DOHH2 (cell line): ENCODE data around the gene SLC43A2.
"Not testable (repeated sequence)": the region's sequence is repeated elsewhere in the genome, so short reads cannot be mapped to it uniquely, and the experiment has no call there.

Source experiments
- H3F3A ChIP-seq: fragments of 200-600 bp; sonication (generic), shearing (Covaris generic); 2 replicates; pipeline ENCODE4 v1.6.0; 2016; ENCODE audit warnings: antibody characterized with exemption, mild to moderate bottlenecking; ENCODE audit not compliant: control insufficient read depth, insufficient read depth
- H3K27ac ChIP-seq: fragments of 200-600 bp; sonication (generic); 2 replicates; pipeline ENCODE4 v1.5.1; 2014; ENCODE audit warnings: low read depth, mild to moderate bottlenecking, low read length, moderate library complexity
- H3K27me3 ChIP-seq: fragments of 200-600 bp; sonication (generic); 2 replicates; pipeline ENCODE4 v1.6.1; 2014; ENCODE audit warnings: mild to moderate bottlenecking, low read length, mixed read lengths; ENCODE audit not compliant: control insufficient read depth
- H3K36me3 ChIP-seq: fragments of 200-600 bp; sonication (generic); 2 replicates; pipeline ENCODE4 v1.6.1; 2014; ENCODE audit warnings: mild to moderate bottlenecking, low read length, moderate library complexity, mixed read lengths; ENCODE audit not compliant: control insufficient read depth
- H3K4me1 ChIP-seq: fragments of 200-600 bp; sonication (generic); 2 replicates; pipeline ENCODE4 v1.6.1; 2014; ENCODE audit warnings: mild to moderate bottlenecking, low read length, mixed read lengths; ENCODE audit not compliant: control insufficient read depth
- H3K4me2 ChIP-seq: fragments of 200-600 bp; sonication (generic); 2 replicates; pipeline ENCODE4 v1.6.0; 2014; ENCODE audit warnings: mild to moderate bottlenecking, low read length, moderate library complexity
- H3K4me3 ChIP-seq: fragments of 200-600 bp; sonication (generic); 2 replicates; pipeline ENCODE4 v1.5.1; 2014; ENCODE audit warnings: mild to moderate bottlenecking, low read length, mixed read lengths
- H3K79me2 ChIP-seq: fragments of 200-600 bp; sonication (generic); 2 replicates; pipeline ENCODE4 v1.6.1; 2014; ENCODE audit warnings: mild to moderate bottlenecking, low read length, mixed read lengths; ENCODE audit not compliant: control insufficient read depth
- H3K9me2 ChIP-seq: fragments of 200-600 bp; sonication (generic); replicated peaks from 2 replicates; pipeline ENCODE4 v1.6.1; 2014; ENCODE audit warnings: mild to moderate bottlenecking, low read length, mixed read lengths; ENCODE audit not compliant: control insufficient read depth
- H3K9me3 ChIP-seq: fragments of 200-600 bp; sonication (generic); 2 replicates; pipeline ENCODE4 v1.6.1; 2014; ENCODE audit warnings: antibody characterized with exemption, low read length, mixed read lengths; ENCODE audit not compliant: control insufficient read depth, insufficient read depth
- H4K20me1 ChIP-seq: fragments of 200-600 bp; sonication (generic); 2 replicates; pipeline ENCODE4 v1.6.0; 2014; ENCODE audit warnings: low read depth, mild to moderate bottlenecking, antibody characterized with exemption, low read length, moderate library complexity; ENCODE audit not compliant: control insufficient read depth, insufficient read depth
- EZH2phosphoT487 ChIP-seq: fragments of 200-600 bp; sonication (generic); IDR thresholded peaks from 2 replicates; pipeline ENCODE4 v1.6.1; 2017; ENCODE audit warnings: borderline replicate concordance, mild to moderate bottlenecking, antibody characterized with exemption, low read length, moderate library complexity, mixed read lengths
- TF ChIP-seq, protein P1 (sequence below): fragments of 200-600 bp; sonication (generic); IDR thresholded peaks from one replicate; pipeline ENCODE4 v1.5.1; 2014; ENCODE audit warnings: antibody characterized with exemption, mild to moderate bottlenecking, low read depth, low read length; ENCODE audit not compliant: poor library complexity, severe bottlenecking

The SLC43A2 gene

DNA sequence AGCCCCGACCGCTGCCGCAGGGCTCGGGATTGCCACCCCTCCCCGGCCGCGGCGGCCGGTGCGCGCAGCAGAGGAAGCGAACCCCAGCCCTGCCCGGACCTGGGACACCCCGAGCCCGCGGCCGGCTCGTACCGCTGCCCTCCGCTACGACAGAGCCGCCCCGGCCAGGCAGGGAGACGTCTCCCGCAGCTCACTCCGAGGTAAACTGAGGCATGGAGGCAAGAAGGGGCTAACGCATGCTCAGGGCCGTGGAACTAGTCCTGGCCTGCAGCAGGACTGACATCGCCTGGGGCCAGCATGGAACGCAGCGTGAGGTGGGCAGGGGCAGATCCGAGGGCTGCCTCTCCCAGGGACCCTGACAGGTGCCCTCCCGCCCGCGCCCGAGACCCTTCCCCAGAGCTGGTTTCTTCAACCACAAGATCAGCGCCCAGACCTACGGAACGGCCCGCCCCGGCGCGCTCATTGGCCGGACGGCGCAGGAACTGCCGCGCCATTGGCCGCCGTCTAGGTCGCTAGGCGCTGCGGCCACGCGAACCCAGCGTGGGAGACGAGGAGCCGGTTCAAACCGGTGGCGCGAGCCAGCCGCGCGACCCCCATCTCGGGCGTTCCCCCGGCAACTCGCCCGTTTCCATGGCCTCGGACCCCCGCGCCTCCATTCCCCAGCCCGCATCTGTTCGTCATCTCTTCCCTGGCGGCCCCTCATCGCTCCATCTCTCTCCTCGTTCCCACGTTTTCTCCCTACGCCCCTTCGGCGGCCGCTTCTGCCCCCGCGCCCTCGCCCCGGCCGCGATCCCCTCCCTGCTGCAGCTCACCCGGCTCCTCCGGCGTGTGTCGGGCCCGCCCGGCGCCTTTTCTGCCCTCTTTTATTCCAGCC lies at the start of gene SLC43A2:
SLC43A2 (minus strand) TSS at position 853 of the 874 bp plus-strand sequence. CDS start 960 bp downstream, outside the sequence.
- no peak for TF ChIP-seq EZH2phosphoT487
- TF ChIP-seq, protein P1, sequence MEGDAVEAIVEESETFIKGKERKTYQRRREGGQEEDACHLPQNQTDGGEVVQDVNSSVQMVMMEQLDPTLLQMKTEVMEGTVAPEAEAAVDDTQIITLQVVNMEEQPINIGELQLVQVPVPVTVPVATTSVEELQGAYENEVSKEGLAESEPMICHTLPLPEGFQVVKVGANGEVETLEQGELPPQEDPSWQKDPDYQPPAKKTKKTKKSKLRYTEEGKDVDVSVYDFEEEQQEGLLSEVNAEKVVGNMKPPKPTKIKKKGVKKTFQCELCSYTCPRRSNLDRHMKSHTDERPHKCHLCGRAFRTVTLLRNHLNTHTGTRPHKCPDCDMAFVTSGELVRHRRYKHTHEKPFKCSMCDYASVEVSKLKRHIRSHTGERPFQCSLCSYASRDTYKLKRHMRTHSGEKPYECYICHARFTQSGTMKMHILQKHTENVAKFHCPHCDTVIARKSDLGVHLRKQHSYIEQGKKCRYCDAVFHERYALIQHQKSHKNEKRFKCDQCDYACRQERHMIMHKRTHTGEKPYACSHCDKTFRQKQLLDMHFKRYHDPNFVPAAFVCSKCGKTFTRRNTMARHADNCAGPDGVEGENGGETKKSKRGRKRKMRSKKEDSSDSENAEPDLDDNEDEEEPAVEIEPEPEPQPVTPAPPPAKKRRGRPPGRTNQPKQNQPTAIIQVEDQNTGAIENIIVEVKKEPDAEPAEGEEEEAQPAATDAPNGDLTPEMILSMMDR = no peak
- H3K36me3 ChIP-seq = peaks cover 50% of the 10 kb centered on the region
- H3K9me2 ChIP-seq = no peaks in the 10 kb centered on the region
- no peaks in the 10 kb centered on the region for H4K20me1 ChIP-seq
- H3K79me2 ChIP-seq = peaks cover 55% of the 10 kb centered on the region
- peak within 1 kb of the TSS; percentile 92 for H3K27ac ChIP-seq
- H3K27me3 ChIP-seq = no peaks in the 10 kb centered on the region
- H3K9me3 ChIP-seq = no peaks in the 10 kb centered on the region
- peak within 1 kb of the TSS; percentile 94 for H3K4me3 ChIP-seq
- H3F3A ChIP-seq = peaks cover 22% of the 10 kb centered on the region
- peaks cover 55% of the 10 kb centered on the region for H3K4me1 ChIP-seq
- H3K4me2 ChIP-seq = peak within 1 kb of the TSS; percentile 85

DNA sequence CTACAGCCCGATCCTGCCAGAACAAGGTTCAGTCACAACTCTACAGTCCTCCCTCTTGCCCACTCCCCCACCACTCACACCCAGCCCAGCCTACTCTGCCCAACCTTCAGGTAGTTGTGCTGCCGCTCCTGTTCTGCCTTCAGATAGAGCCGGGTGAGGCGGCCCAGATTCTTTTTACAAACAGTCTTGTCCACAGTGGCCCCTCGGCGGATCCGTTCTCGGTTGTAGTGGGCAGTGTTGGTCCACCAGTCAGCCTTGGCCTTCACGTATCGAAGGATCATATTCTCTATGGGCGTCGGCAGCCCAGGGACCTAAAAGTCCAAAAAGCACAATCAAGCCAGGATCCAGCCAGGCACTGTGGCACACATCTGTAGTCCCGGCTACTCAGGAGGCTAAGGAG lies 47.8 kb upstream of the SLC43A2 start:
- peaks cover 5% of the 10 kb centered on the region; the same call in 1 of the 2 replicates for H3F3A ChIP-seq
- no peaks in the 10 kb centered on the region for H3K9me3 ChIP-seq
- no peaks in the 10 kb centered on the region for H3K4me1 ChIP-seq
- no peak overlapping the region for H3K4me2 ChIP-seq
- H3K27ac ChIP-seq = no peak overlapping the region
- H4K20me1 ChIP-seq = no peaks in the 10 kb centered on the region
- H3K79me2 ChIP-seq = peaks cover 18% of the 10 kb centered on the region
- no peaks in the 10 kb centered on the region for H3K9me2 ChIP-seq
- no peaks in the 10 kb centered on the region for H3K27me3 ChIP-seq
- H3K36me3 ChIP-seq = peaks cover 93% of the 10 kb centered on the region
- TF ChIP-seq EZH2phosphoT487 = no peak
- TF ChIP-seq, protein P1 = no peak
- H3K4me3 ChIP-seq = no peak overlapping the region

DNA sequence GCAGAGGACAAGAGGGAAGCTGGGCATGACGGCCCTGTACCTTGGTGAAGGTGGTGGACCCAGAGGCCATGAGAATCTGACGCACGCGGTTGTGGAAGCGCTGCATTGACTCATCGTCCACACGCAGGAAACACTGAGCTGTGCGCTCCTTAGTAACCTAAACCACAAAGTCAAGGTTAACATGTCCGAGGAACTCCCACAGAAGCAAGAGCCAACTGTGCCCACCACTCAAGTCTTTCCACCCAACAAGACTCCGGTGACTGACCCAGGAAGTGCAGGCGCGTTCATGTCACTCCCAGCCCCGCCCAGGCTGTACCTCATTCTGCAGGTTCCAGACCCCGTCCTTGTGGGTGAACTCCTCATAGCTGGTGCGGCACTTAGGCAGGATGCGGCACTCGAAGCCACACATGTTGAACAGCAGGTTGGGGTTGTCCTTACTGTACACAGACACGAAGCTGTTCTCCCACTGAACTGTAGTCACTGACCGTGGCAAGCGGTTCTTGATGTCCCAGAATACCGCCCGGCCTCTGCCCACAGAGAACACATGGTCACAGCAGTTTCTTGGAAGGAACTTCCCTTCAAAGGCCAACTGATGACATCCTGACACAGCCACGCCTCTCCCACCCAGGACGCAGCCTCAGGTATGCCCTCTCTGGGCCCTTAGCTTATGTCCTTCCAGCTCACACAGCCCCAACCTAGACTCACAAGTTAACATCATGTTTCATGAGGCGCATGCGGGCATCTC lies 44.6 kb upstream of the SLC43A2 start:
- Histone ChIP-seq H3K4me3 (no peak overlapping the region), H3K79me2 (peaks cover 16% of the 10 kb centered on the region), H3K27me3 (no peaks in the 10 kb centered on the region), H3K9me3 (no peaks in the 10 kb centered on the region), H3F3A (peaks cover 18% of the 10 kb centered on the region), H4K20me1 (peaks cover 5% of the 10 kb centered on the region; the same call in 1 of the 2 replicates), H3K4me2 (no peak overlapping the region), H3K4me1 (no peaks in the 10 kb centered on the region), H3K36me3 (peaks cover 93% of the 10 kb centered on the region), H3K9me2 (no peaks in the 10 kb centered on the region), H3K27ac (no peak overlapping the region)
- TF ChIP-seq EZH2phosphoT487 = no peak
- TF ChIP-seq, protein P1 = no peak

DNA sequence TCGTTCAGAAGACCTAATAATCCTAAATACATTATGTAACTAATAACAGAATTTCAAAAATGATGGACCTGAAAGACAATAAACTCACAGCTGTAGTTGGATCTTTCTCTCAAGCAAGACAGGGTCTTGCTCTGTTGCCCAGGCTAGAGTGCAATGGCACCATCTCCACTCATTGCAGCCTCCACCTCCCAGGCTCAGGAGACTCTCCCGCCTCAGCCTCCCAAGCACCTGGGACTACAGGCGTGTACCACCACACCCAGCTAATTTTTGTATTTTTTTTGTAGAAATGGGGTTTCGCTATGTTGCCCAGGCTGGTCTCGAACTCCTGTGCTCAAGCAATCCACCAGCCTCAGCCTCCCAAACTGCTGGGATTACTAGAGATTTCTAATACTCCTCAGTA lies 35.3 kb upstream of the SLC43A2 start:
- H3F3A ChIP-seq, H3K27ac ChIP-seq, H3K4me3 ChIP-seq, H3K4me2 ChIP-seq, H3K4me1 ChIP-seq, H3K27me3 ChIP-seq, H4K20me1 ChIP-seq, H3K9me3 ChIP-seq, H3K9me2 ChIP-seq: not testable (repeated sequence)
- H3K79me2 ChIP-seq = peaks cover 25% of the 10 kb centered on the region
- peaks cover 88% of the 10 kb centered on the region for H3K36me3 ChIP-seq
